WTC11 (cell line): ENCODE data around the gene TOP2B. TPM values are rescaled to one million over a fixed set of nuclear protein-coding genes. Genes with fewer than 3 reads are reported as not detected.
A peak's percentile ranks its signal among the peaks of the same experiment; 100 is the strongest.

Experiments
- ELF4 ChIP-seq: sonication (generic); formaldehyde crosslinking; IDR thresholded peaks from 2 replicates; pipeline ENCODE4 v1.8.1; 2022; ENCODE audit warnings: low read depth, mild to moderate bottlenecking, moderate library complexity, missing genetic modification reagents
- ETV6 ChIP-seq: sonication (generic); formaldehyde crosslinking; IDR thresholded peaks from 2 replicates; pipeline ENCODE4 v1.8.1; 2022; ENCODE audit warnings: mild to moderate bottlenecking, missing genetic modification reagents
- JUN ChIP-seq: sonication (generic); formaldehyde crosslinking; IDR thresholded peaks from 2 replicates; pipeline ENCODE4 v1.8.0; 2023; ENCODE audit warnings: mild to moderate bottlenecking, missing genetic modification reagents
- KAT7 ChIP-seq: sonication (generic); formaldehyde crosslinking; IDR thresholded peaks from 2 replicates; pipeline ENCODE4 v1.8.1; 2023; ENCODE audit warnings: missing genetic modification reagents, mild to moderate bottlenecking, borderline replicate concordance
- NR3C1 ChIP-seq: sonication (generic); formaldehyde crosslinking; conservative IDR thresholded peaks from 2 replicates; pipeline ENCODE4 v1.8.1; 2023; ENCODE audit warnings: low read depth, mild to moderate bottlenecking, missing genetic modification reagents
- RORB ChIP-seq: fragments of 250-450 bp; sonication (Bioruptor Pico); IDR thresholded peaks from 2 replicates; pipeline ENCODE4 v1.9.0; 2021; ENCODE audit warnings: mild to moderate bottlenecking
- TCF7 ChIP-seq: sonication (generic); formaldehyde crosslinking; IDR thresholded peaks from 2 replicates; pipeline ENCODE4 v1.8.0; 2022; ENCODE audit warnings: mild to moderate bottlenecking, low read depth, missing genetic modification reagents, moderate library complexity
- TEAD4 ChIP-seq: sonication (generic); formaldehyde crosslinking; IDR thresholded peaks from 2 replicates; pipeline ENCODE4 v1.8.0; 2022; ENCODE audit warnings: mild to moderate bottlenecking, missing genetic modification reagents
- ZNF396 ChIP-seq: fragments of 250-450 bp; sonication (Bioruptor Pico); IDR thresholded peaks from 2 replicates; pipeline ENCODE4 v1.8.0; 2021; ENCODE audit warnings: mild to moderate bottlenecking, moderate library complexity, borderline replicate concordance
- total RNA-seq: library from RNA; stranded (reverse); gene quantifications from 3 replicates; pipeline ENCODE4 v1.2.3, GENCODE V29; 2021
- TF ChIP-seq, protein P1 (sequence below): sonication (generic); formaldehyde crosslinking; IDR thresholded peaks from 2 replicates; pipeline ENCODE4 v1.8.1; 2023; ENCODE audit warnings: mild to moderate bottlenecking, missing genetic modification reagents, moderate library complexity
- TF ChIP-seq, protein P2 (sequence below): sonication (generic); formaldehyde crosslinking; IDR thresholded peaks from 2 replicates; pipeline ENCODE4 v1.8.0; 2022; ENCODE audit warnings: missing genetic modification reagents
- TF ChIP-seq, protein P3 (sequence below): sonication (generic); formaldehyde crosslinking; IDR thresholded peaks from 2 replicates; pipeline ENCODE4 v1.8.0; 2023; ENCODE audit warnings: mild to moderate bottlenecking, missing genetic modification reagents
- TF ChIP-seq, protein P4 (sequence below): sonication (generic); formaldehyde crosslinking; conservative IDR thresholded peaks from 2 replicates; pipeline ENCODE4 v1.8.1; 2022; ENCODE audit warnings: mild to moderate bottlenecking, missing genetic modification reagents
- TF ChIP-seq, protein P5 (sequence below): sonication (generic); formaldehyde crosslinking; IDR thresholded peaks from 2 replicates; pipeline ENCODE4 v1.8.1; 2023; ENCODE audit warnings: mild to moderate bottlenecking, missing genetic modification reagents
- TF ChIP-seq, protein P6 (sequence below): sonication (generic); formaldehyde crosslinking; IDR thresholded peaks from 2 replicates; pipeline ENCODE4 v1.8.1; 2023; ENCODE audit warnings: mild to moderate bottlenecking, missing genetic modification reagents, moderate library complexity
- TF ChIP-seq, protein P7 (sequence below): sonication (generic); formaldehyde crosslinking; IDR thresholded peaks from 2 replicates; pipeline ENCODE4 v1.8.1; 2022; ENCODE audit warnings: low read depth, mild to moderate bottlenecking, moderate library complexity, missing genetic modification reagents, borderline replicate concordance
- TF ChIP-seq, protein P8 (sequence below): sonication (generic); formaldehyde crosslinking; IDR thresholded peaks from 2 replicates; pipeline ENCODE4 v1.8.0; 2022; ENCODE audit warnings: mild to moderate bottlenecking, missing genetic modification reagents
- TF ChIP-seq, protein P9 (sequence below): sonication (generic); formaldehyde crosslinking; IDR thresholded peaks from 2 replicates; pipeline ENCODE4 v1.8.1; 2022; ENCODE audit warnings: low read depth, missing genetic modification reagents, borderline replicate concordance
- TF ChIP-seq, protein P10 (sequence below): sonication (generic); formaldehyde crosslinking; IDR thresholded peaks from 2 replicates; pipeline ENCODE4 v1.8.0; 2022; ENCODE audit warnings: mild to moderate bottlenecking, missing genetic modification reagents

TOP2B gene
- total RNA-seq, 1 experiment from 2014 or later: 151 TPM

DNA sequence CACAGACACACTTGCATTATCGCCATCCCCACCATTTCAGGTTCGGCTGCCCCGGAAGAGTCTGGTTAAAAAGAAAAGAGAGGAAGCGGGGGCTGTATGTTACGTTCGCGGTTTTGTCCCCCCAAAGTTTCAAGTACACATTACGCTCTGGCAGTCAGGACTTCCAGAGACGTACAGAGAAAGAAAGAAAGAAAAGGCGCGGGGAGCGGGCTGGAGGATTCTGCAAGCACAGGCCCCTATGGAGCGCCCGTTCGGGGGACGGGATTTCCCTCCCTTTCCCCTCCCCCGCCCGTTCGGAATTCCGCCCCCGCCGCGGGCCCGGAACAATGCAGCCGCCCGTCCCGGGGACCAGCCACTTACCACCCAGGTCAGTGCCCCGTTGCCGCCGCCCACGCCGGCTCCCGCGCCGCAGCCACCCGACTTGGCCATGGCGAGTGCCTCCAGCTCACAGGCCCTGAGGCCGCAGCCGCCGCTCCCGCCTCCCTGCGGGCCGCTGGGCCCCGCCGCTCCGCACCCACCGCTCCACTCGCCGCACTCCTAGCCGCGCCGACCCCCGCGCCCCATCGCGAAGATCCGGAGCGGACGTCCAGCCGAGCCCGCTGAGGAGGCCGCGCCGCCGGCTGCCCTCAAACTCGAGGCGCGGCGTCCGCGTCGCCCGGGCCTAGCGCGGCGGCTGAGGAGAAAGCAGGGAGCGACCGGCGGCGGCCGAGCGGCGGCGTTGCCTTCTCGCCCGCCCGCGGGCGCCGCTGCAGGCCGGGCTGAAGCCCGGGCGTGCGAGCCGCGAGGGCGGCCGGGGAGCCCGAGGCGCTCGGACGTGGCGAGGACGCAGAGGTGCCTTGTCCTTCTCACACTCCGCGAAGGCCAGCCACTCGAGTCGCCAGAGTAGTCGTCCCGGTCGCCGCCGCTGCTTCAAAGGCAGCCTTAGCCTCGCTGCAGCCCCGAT lies 567 bp downstream of the TOP2B start (continued):
- TF ChIP-seq, protein P1, sequence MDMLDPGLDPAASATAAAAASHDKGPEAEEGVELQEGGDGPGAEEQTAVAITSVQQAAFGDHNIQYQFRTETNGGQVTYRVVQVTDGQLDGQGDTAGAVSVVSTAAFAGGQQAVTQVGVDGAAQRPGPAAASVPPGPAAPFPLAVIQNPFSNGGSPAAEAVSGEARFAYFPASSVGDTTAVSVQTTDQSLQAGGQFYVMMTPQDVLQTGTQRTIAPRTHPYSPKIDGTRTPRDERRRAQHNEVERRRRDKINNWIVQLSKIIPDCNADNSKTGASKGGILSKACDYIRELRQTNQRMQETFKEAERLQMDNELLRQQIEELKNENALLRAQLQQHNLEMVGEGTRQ (CRISPR knock-in tag): no peak
- TF ChIP-seq TEAD4 (CRISPR knock-in tag) (0 out of 2 replicates have a peak, but pooled peaks have one; percentile 19), ZNF396 (CRISPR knock-in tag) (no peak), ELF4 (CRISPR knock-in tag) (no peak), NR3C1 (no peak), RORB (no peak), ETV6 (no peak), TCF7 (CRISPR knock-in tag) (no peak), JUN (CRISPR knock-in tag) (peak; percentile 51; the same call in 1 of the 2 replicates), KAT7 (0 out of 2 replicates have a peak, but pooled peaks have one; percentile 94)
- TF ChIP-seq, protein P2, sequence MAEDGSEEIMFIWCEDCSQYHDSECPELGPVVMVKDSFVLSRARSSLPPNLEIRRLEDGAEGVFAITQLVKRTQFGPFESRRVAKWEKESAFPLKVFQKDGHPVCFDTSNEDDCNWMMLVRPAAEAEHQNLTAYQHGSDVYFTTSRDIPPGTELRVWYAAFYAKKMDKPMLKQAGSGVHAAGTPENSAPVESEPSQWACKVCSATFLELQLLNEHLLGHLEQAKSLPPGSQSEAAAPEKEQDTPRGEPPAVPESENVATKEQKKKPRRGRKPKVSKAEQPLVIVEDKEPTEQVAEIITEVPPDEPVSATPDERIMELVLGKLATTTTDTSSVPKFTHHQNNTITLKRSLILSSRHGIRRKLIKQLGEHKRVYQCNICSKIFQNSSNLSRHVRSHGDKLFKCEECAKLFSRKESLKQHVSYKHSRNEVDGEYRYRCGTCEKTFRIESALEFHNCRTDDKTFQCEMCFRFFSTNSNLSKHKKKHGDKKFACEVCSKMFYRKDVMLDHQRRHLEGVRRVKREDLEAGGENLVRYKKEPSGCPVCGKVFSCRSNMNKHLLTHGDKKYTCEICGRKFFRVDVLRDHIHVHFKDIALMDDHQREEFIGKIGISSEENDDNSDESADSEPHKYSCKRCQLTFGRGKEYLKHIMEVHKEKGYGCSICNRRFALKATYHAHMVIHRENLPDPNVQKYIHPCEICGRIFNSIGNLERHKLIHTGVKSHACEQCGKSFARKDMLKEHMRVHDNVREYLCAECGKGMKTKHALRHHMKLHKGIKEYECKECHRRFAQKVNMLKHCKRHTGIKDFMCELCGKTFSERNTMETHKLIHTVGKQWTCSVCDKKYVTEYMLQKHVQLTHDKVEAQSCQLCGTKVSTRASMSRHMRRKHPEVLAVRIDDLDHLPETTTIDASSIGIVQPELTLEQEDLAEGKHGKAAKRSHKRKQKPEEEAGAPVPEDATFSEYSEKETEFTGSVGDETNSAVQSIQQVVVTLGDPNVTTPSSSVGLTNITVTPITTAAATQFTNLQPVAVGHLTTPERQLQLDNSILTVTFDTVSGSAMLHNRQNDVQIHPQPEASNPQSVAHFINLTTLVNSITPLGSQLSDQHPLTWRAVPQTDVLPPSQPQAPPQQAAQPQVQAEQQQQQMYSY: no peak; the same call in 1 of the 2 replicates
- TF ChIP-seq, protein P3, sequence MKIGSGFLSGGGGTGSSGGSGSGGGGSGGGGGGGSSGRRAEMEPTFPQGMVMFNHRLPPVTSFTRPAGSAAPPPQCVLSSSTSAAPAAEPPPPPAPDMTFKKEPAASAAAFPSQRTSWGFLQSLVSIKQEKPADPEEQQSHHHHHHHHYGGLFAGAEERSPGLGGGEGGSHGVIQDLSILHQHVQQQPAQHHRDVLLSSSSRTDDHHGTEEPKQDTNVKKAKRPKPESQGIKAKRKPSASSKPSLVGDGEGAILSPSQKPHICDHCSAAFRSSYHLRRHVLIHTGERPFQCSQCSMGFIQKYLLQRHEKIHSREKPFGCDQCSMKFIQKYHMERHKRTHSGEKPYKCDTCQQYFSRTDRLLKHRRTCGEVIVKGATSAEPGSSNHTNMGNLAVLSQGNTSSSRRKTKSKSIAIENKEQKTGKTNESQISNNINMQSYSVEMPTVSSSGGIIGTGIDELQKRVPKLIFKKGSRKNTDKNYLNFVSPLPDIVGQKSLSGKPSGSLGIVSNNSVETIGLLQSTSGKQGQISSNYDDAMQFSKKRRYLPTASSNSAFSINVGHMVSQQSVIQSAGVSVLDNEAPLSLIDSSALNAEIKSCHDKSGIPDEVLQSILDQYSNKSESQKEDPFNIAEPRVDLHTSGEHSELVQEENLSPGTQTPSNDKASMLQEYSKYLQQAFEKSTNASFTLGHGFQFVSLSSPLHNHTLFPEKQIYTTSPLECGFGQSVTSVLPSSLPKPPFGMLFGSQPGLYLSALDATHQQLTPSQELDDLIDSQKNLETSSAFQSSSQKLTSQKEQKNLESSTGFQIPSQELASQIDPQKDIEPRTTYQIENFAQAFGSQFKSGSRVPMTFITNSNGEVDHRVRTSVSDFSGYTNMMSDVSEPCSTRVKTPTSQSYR (CRISPR knock-in tag): no peak
- TF ChIP-seq, protein P4, sequence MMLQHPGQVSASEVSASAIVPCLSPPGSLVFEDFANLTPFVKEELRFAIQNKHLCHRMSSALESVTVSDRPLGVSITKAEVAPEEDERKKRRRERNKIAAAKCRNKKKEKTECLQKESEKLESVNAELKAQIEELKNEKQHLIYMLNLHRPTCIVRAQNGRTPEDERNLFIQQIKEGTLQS (CRISPR knock-in tag): no peak
- TF ChIP-seq, protein P5, sequence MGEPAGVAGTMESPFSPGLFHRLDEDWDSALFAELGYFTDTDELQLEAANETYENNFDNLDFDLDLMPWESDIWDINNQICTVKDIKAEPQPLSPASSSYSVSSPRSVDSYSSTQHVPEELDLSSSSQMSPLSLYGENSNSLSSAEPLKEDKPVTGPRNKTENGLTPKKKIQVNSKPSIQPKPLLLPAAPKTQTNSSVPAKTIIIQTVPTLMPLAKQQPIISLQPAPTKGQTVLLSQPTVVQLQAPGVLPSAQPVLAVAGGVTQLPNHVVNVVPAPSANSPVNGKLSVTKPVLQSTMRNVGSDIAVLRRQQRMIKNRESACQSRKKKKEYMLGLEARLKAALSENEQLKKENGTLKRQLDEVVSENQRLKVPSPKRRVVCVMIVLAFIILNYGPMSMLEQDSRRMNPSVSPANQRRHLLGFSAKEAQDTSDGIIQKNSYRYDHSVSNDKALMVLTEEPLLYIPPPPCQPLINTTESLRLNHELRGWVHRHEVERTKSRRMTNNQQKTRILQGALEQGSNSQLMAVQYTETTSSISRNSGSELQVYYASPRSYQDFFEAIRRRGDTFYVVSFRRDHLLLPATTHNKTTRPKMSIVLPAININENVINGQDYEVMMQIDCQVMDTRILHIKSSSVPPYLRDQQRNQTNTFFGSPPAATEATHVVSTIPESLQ (CRISPR knock-in tag): no peak
- TF ChIP-seq, protein P6, sequence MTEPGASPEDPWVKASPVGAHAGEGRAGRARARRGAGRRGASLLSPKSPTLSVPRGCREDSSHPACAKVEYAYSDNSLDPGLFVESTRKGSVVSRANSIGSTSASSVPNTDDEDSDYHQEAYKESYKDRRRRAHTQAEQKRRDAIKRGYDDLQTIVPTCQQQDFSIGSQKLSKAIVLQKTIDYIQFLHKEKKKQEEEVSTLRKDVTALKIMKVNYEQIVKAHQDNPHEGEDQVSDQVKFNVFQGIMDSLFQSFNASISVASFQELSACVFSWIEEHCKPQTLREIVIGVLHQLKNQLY (CRISPR knock-in tag): no peak
- TF ChIP-seq, protein P7, sequence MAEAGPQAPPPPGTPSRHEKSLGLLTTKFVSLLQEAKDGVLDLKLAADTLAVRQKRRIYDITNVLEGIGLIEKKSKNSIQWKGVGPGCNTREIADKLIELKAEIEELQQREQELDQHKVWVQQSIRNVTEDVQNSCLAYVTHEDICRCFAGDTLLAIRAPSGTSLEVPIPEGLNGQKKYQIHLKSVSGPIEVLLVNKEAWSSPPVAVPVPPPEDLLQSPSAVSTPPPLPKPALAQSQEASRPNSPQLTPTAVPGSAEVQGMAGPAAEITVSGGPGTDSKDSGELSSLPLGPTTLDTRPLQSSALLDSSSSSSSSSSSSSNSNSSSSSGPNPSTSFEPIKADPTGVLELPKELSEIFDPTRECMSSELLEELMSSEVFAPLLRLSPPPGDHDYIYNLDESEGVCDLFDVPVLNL (CRISPR knock-in tag): no peak
- TF ChIP-seq, protein P8, sequence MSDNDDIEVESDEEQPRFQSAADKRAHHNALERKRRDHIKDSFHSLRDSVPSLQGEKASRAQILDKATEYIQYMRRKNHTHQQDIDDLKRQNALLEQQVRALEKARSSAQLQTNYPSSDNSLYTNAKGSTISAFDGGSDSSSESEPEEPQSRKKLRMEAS (CRISPR knock-in tag): no peak
- TF ChIP-seq, protein P9, sequence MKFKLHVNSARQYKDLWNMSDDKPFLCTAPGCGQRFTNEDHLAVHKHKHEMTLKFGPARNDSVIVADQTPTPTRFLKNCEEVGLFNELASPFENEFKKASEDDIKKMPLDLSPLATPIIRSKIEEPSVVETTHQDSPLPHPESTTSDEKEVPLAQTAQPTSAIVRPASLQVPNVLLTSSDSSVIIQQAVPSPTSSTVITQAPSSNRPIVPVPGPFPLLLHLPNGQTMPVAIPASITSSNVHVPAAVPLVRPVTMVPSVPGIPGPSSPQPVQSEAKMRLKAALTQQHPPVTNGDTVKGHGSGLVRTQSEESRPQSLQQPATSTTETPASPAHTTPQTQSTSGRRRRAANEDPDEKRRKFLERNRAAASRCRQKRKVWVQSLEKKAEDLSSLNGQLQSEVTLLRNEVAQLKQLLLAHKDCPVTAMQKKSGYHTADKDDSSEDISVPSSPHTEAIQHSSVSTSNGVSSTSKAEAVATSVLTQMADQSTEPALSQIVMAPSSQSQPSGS (CRISPR knock-in tag): no peak
- TF ChIP-seq, protein P10, sequence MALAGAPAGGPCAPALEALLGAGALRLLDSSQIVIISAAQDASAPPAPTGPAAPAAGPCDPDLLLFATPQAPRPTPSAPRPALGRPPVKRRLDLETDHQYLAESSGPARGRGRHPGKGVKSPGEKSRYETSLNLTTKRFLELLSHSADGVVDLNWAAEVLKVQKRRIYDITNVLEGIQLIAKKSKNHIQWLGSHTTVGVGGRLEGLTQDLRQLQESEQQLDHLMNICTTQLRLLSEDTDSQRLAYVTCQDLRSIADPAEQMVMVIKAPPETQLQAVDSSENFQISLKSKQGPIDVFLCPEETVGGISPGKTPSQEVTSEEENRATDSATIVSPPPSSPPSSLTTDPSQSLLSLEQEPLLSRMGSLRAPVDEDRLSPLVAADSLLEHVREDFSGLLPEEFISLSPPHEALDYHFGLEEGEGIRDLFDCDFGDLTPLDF (CRISPR knock-in tag): no peak
